Skeletal muscle tissue (tissue), 4 donors: Measurements from ENCODE around the gene PLPP6. TPM values are rescaled to one million over a fixed set of nuclear protein-coding genes. Genes with fewer than 3 reads are reported as not detected.
"Not testable (repeated sequence)": the region's sequence is repeated elsewhere in the genome, so short reads cannot be mapped to it uniquely, and the experiment has no call there.

Experiments used
- H3K27ac ChIP-seq: one replicate; pipeline ENCODE4 v1.7.0; 2013; ENCODE audit warnings: mild to moderate bottlenecking, low read depth, low read length, inconsistent platforms
- H3K27me3 ChIP-seq, 3 donors: one replicate each; pipeline ENCODE4 v1.7.0; 2013; ENCODE audit warnings: low read length in 3 of 3; ENCODE audit not compliant: control insufficient read depth in 3 of 3, insufficient read depth in 3 of 3
- H3K36me3 ChIP-seq, 3 donors: one replicate each; pipeline ENCODE4 v1.7.0; 2013; ENCODE audit warnings: low read length in 3 of 3; ENCODE audit not compliant: control insufficient read depth in 3 of 3, insufficient read depth in 3 of 3
- H3K4me1 ChIP-seq, 3 donors: one replicate each; pipeline ENCODE4 v1.7.0; 2013; ENCODE audit warnings: low read length in 3 of 3, mild to moderate bottlenecking in 3 of 3; ENCODE audit not compliant: control insufficient read depth in 3 of 3, insufficient read depth in 3 of 3
- H3K4me3 ChIP-seq, 3 donors: one replicate each; pipeline ENCODE4 v1.7.0; 2013; ENCODE audit warnings: low read length in 3 of 3
- H3K9ac ChIP-seq, 3 donors: one replicate each; pipeline ENCODE4 v1.7.0; 2013; ENCODE audit warnings: low read length in 3 of 3, mild to moderate bottlenecking in 3 of 3, moderate library complexity in 2 of 3, low read depth in 1 of 3
- H3K9me3 ChIP-seq, 3 donors: one replicate each; pipeline ENCODE4 v1.7.0; 2013; ENCODE audit warnings: low read length in 3 of 3; ENCODE audit not compliant: control insufficient read depth in 3 of 3
- total RNA-seq: library from RNA; depleted of rRNA; stranded (reverse); fragments of >200 nt; gene quantifications from one replicate; pipeline ENCODE4 v1.2.3, GENCODE V29; 2014
- donor health status: Osteomylitis.

The PLPP6 gene
- total RNA-seq, 1 donor from 2014 or later, result 3.7 TPM

DNA sequence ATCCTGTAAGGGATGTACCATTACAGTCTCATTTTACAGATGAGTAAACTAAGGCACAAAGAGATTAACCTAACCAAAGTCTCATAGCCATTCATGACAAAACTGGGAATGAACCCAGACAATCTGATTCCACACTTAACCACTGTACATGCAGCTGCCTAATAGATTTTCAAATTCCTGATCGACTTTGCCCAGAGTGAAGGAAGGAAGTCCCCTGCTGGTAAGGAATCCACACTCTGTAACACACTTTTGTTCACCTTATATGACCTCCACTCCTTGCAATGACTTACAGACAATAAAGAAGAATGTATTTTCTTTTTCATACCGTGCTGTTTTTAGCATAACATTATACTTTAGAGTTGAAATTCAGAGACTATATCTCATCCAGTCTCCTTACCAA is 31.3 kb upstream of the PLPP6 start:
- Histone ChIP-seq H3K4me1 (no peaks in the 10 kb centered on the region), H3K9me3 (no peaks in the 10 kb centered on the region), H3K36me3 (no peaks in the 10 kb centered on the region), H3K4me3 (no peak overlapping the region), H3K27ac (no peak overlapping the region), H3K27me3 (no peaks in the 10 kb centered on the region), H3K9ac (peak overlapping the region in 1 of 3 donors; percentile 44)

GRCh38 chr9:4638968-4639367 is 23.1 kb upstream of the PLPP6 start:
- Histone ChIP-seq H3K36me3 (no peaks in the 10 kb centered on the region), H3K9me3 (no peaks in the 10 kb centered on the region), H3K9ac (no peak overlapping the region), H3K27me3 (no peaks in the 10 kb centered on the region), H3K4me1 (no peaks in the 10 kb centered on the region), H3K4me3 (no peak overlapping the region), H3K27ac (no peak overlapping the region)

DNA sequence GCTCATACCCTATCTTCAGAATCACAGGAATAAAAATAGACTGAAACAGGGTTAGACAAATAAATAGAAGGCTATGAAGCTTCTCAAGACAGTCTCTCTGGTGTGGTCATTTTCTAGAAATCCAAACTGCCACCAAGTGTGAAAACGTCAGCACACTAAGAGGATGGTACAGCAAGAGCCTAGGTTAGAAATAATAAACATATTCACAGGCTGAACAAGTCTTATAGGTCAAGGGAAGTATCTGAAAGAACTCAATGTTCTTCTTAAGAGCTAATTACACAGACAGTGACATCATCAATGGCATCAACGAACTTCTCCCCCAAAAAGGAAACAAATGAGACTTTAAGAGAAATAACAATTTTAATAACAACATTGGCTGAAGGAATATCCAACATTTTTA is 22.7 kb upstream of the PLPP6 start:
- no peaks in the 10 kb centered on the region for H3K9me3 ChIP-seq
- no peaks in the 10 kb centered on the region for H3K4me1 ChIP-seq
- H3K9ac ChIP-seq, result no peak overlapping the region
- H3K27ac ChIP-seq, result no peak overlapping the region
- H3K36me3 ChIP-seq, result no peaks in the 10 kb centered on the region
- no peaks in the 10 kb centered on the region for H3K27me3 ChIP-seq
- no peak overlapping the region for H3K4me3 ChIP-seq

DNA sequence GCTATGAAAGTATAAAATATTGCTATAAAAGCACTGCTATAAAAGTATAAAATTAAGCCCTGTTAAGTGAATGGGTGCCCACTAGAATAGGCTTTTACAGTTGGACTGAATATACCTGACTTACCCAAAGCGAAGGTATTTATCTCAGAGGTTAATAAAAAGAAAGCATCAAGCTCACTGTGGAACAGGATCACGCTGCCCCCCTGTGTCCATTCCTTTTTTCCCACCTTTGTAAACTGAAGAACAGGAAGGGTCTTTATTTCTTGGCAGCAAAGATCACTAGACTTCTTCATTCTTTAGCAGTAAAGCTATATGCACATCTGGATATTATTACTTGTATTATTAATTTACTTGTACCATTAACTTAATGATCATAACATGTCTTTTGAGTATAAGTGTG is 22.1 kb upstream of the PLPP6 start:
- Histone ChIP-seq H3K4me1 (no peaks in the 10 kb centered on the region), H3K27me3 (no peaks in the 10 kb centered on the region), H3K27ac (no peak overlapping the region)

DNA sequence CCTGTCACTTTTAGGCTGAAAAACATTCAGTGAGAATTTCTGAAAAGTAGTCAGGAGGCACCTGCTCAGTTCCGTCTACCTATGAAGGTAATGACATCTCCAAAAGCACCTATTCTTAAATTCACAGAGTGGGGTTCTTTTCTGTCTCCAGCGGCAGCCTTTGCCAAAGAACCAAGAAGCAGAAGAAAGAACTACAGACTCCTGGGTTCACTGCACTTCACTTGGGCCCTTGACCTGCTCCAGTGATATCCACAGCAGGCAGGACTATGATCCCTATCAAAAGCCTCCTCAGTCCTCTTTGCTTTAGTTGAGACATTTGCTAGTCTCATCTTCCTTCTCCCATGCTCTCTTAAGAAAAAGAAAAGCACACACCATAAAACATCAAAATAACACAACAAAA is 19.7 kb upstream of the PLPP6 start:
- H3K27me3 ChIP-seq, result no peaks in the 10 kb centered on the region
- H3K9me3 ChIP-seq, result no peaks in the 10 kb centered on the region
- H3K4me1 ChIP-seq, result no peaks in the 10 kb centered on the region
- no peaks in the 10 kb centered on the region for H3K36me3 ChIP-seq
- no peak overlapping the region for H3K4me3 ChIP-seq
- H3K27ac ChIP-seq, result no peak overlapping the region
- H3K9ac ChIP-seq, result no peak overlapping the region

More for the DNA sequence above, 22.1 kb upstream of the PLPP6 start:
- no peaks in the 10 kb centered on the region for H3K9me3 ChIP-seq
- H3K9ac ChIP-seq, result no peak overlapping the region
- no peak overlapping the region for H3K4me3 ChIP-seq
- H3K36me3 ChIP-seq, result no peaks in the 10 kb centered on the region

- Histone ChIP-seq H3K27ac (no peak overlapping the region), H3K4me1 (no peaks in the 10 kb centered on the region), H3K27me3 (no peaks in the 10 kb centered on the region), H3K36me3 (no peaks in the 10 kb centered on the region), H3K9ac (no peak overlapping the region), H3K9me3 (no peaks in the 10 kb centered on the region), H3K4me3 (no peak overlapping the region)
These were observed 8.0 kb upstream of the PLPP6 start for GRCh38 chr9:4654084-4654483.

DNA sequence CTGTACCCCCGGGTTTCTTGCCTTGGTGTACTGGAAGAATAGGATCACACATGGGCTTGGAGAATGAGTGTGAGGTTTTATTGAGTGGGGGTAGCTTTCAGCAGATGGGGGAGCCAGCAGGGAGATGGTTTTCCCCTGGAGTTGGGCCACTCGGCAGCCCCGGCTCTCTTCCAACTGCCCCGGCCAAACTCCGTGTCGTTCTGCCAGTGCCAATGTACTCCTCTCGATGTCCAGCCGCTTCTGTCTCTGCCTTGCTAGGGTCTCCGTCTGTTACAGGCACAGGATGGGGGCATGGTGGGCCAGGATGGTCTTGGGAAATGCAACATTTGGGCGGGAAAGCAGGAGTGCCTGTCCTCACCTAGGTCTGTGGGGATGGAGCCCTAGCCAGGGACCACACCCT is 7.6 kb upstream of the PLPP6 start:
- Histone ChIP-seq H3K9ac (no peak overlapping the region), H3K36me3 (no peaks in the 10 kb centered on the region), H3K9me3 (no peaks in the 10 kb centered on the region), H3K4me1 (no peaks in the 10 kb centered on the region), H3K27ac (no peak overlapping the region), H3K4me3 (no peak overlapping the region), H3K27me3 (no peaks in the 10 kb centered on the region)

- not testable (repeated sequence) for H3K9me3 ChIP-seq, H3K4me1 ChIP-seq, H3K4me3 ChIP-seq, H3K36me3 ChIP-seq, H3K9ac ChIP-seq, H3K27ac ChIP-seq, H3K27me3 ChIP-seq
These were observed 5.9 kb upstream of the PLPP6 start for GRCh38 chr9:4656196-4656595.

DNA sequence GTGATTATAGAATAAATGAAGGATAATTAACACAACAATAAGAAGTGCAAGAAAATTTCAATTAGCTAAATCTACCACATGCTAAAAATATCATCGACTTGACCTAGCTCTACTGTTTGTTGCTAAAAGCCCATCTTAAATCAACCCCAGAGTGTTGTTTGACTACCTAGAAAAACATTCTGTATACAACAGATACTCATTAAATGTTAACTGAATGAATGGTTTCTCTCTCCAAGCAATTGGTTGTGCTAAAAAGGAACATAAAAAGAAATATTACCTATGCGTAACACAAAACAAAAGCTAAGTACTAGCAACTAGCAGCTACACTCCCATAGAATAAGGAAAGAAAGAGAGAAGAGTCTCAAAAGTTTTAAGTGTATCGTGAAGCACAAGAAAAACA is 5.5 kb upstream of the PLPP6 start:
- no peaks in the 10 kb centered on the region for H3K36me3 ChIP-seq
- no peaks in the 10 kb centered on the region for H3K9me3 ChIP-seq
- no peaks in the 10 kb centered on the region for H3K27me3 ChIP-seq
- H3K4me3 ChIP-seq, result no peak overlapping the region
- H3K4me1 ChIP-seq, result peaks cover 2% of the 10 kb centered on the region in 3 donors
- no peak overlapping the region for H3K27ac ChIP-seq
- no peak overlapping the region for H3K9ac ChIP-seq

- no peaks in the 10 kb centered on the region for H3K9me3 ChIP-seq
These were observed 4.5 kb upstream of the PLPP6 start for GRCh38 chr9:4657426-4658159.

More at GRCh38 chr9:4657426-4658159, 4.5 kb upstream of the PLPP6 start:
- H3K9ac ChIP-seq, result no peak overlapping the region
- no peaks in the 10 kb centered on the region for H3K27me3 ChIP-seq
- H3K27ac ChIP-seq, result no peak overlapping the region
- H3K4me1 ChIP-seq, result peaks cover 5 to 10% (median 7%) of the 10 kb centered on the region in 3 donors
- H3K36me3 ChIP-seq, result no peaks in the 10 kb centered on the region
- no peak overlapping the region for H3K4me3 ChIP-seq
